ENCODE data around the gene NUDT2. TPM values are rescaled to one million over a fixed set of nuclear protein-coding genes. Genes with fewer than 3 reads are reported as not detected.

NUDT2 gene
- total RNA-seq, 2 experiments from 2014 or later = 4.5 to 7.2 TPM

DNA sequence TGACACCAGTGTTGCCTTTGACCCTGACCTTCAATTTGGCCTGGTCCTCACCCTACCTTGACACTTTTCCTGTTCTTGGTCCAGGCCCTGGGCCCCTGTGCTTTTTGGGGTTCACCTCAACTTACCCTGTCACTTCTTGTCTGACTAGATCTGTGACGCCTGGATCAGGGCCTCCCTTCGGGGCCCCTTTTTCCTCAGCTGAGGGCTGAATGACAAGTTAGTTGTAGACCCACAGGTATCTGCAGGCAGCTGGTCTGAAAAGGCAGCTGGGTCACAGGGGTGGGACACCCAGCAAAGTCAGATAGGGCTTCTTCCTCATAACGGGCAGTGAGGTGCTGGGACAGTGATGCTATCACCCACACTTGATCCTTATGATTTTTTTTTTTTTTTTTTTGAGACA, 57.3 kb downstream of the NUDT2 start:
- Histone ChIP-seq H3K4me1 (ENCODE audit: insufficient read depth, low read length) (no peaks in the 10 kb centered on the region), H3K4me3 (ENCODE audit: low read length) (no peak overlapping the region), H3K9me3 (ENCODE audit: control insufficient read depth in 1 of 2, insufficient read depth in 1 of 2, low read length in 2 of 2) (no peaks in the 10 kb centered on the region), H3K27me3 (ENCODE audit: control insufficient read depth in 1 of 2, insufficient read depth in 2 of 2, low read length in 2 of 2) (no peaks in the 10 kb centered on the region), H3K36me3 (ENCODE audit: insufficient read depth, low read length) (no peaks in the 10 kb centered on the region), H3K27ac (ENCODE audit: low read depth in 1 of 2, low read length in 2 of 2) (no peak overlapping the region)
- Mint-ChIP-seq H3K4me3 (no peak overlapping the region), H3K27me3 (peaks cover 8% of the 10 kb centered on the region), H3K4me1 (ENCODE audit: low read depth) (no peaks in the 10 kb centered on the region), H3K36me3 (ENCODE audit: low read depth) (no peaks in the 10 kb centered on the region), H3K27ac (no peak overlapping the region), H3K9me3 (no peaks in the 10 kb centered on the region)
- TF ChIP-seq, protein P1, sequence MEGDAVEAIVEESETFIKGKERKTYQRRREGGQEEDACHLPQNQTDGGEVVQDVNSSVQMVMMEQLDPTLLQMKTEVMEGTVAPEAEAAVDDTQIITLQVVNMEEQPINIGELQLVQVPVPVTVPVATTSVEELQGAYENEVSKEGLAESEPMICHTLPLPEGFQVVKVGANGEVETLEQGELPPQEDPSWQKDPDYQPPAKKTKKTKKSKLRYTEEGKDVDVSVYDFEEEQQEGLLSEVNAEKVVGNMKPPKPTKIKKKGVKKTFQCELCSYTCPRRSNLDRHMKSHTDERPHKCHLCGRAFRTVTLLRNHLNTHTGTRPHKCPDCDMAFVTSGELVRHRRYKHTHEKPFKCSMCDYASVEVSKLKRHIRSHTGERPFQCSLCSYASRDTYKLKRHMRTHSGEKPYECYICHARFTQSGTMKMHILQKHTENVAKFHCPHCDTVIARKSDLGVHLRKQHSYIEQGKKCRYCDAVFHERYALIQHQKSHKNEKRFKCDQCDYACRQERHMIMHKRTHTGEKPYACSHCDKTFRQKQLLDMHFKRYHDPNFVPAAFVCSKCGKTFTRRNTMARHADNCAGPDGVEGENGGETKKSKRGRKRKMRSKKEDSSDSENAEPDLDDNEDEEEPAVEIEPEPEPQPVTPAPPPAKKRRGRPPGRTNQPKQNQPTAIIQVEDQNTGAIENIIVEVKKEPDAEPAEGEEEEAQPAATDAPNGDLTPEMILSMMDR (IDR thresholded peaks at IDR 0.05) = no peak
- DNase-seq (no peak), ATAC-seq (ENCODE audit: poor library complexity) (no peak)
- intact Hi-C loops (cut with DNase I, micrococcal nuclease) = loop anchor here in 1 of 2 experiments (10.0 kb wide), 1 partner anchor 598 kb away; the partner anchor contains the start of gene DNAJB5
- ChIA-PET CTCF (no interaction called here), POLR2A (interaction anchor here (0.6 kb wide), 1 partner anchor 53 kb away, joined by 4 read pairs; no protein-coding TSS in a partner anchor)

DNA sequence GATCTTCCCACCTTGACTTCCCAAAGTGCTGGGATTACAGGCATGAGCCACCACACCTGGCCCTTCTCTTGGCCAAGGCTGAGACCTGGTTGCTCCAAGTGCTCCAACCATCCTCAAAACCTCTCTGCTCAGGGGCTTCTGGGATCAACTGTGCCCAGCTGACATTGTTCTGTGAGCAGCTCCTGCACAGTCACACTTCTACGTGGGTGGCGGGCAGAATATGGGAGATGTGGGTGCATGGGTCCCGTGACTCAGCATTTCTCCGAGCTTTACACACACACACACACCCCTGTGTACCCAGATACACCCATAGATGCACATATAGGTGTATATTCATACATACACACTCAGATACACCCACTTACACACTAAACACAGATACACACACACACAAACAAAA, 57.9 kb downstream of the NUDT2 start:
- TF ChIP-seq, protein P1 (IDR thresholded peaks at IDR 0.05) = no peak
- intact Hi-C loops (cut with DNase I, micrococcal nuclease) = loop anchor here in 1 of 2 experiments (10.0 kb wide), 1 partner anchor 598 kb away; the partner anchor contains the start of gene DNAJB5
- CTCF ChIA-PET = interaction anchor here (1.2 to 1.6 kb wide), 2 partner anchors 17 to 62 kb away, joined by 3 to 4 read pairs; no protein-coding TSS in a partner anchor
- no peak for DNase-seq
- no peaks in the 10 kb centered on the region for H3K4me1 Mint-ChIP-seq (ENCODE audit: low read depth)
- Histone ChIP-seq H3K27ac (ENCODE audit: low read depth in 1 of 2, low read length in 2 of 2) (no peak overlapping the region), H3K9me3 (ENCODE audit: control insufficient read depth in 1 of 2, insufficient read depth in 1 of 2, low read length in 2 of 2) (no peaks in the 10 kb centered on the region), H3K36me3 (ENCODE audit: insufficient read depth, low read length) (no peaks in the 10 kb centered on the region), H3K4me1 (ENCODE audit: insufficient read depth, low read length) (no peaks in the 10 kb centered on the region), H3K27me3 (ENCODE audit: control insufficient read depth in 1 of 2, insufficient read depth in 2 of 2, low read length in 2 of 2) (no peaks in the 10 kb centered on the region), H3K4me3 (ENCODE audit: low read length) (no peak overlapping the region)
- H3K9me3 Mint-ChIP-seq = no peaks in the 10 kb centered on the region
- no peak overlapping the region for H3K4me3 Mint-ChIP-seq
- POLR2A ChIA-PET = no interaction called here
- peaks cover 8% of the 10 kb centered on the region for H3K27me3 Mint-ChIP-seq
- no peak for ATAC-seq (ENCODE audit: poor library complexity)
- H3K27ac Mint-ChIP-seq = no peak overlapping the region
- no peaks in the 10 kb centered on the region for H3K36me3 Mint-ChIP-seq (ENCODE audit: low read depth)

DNA sequence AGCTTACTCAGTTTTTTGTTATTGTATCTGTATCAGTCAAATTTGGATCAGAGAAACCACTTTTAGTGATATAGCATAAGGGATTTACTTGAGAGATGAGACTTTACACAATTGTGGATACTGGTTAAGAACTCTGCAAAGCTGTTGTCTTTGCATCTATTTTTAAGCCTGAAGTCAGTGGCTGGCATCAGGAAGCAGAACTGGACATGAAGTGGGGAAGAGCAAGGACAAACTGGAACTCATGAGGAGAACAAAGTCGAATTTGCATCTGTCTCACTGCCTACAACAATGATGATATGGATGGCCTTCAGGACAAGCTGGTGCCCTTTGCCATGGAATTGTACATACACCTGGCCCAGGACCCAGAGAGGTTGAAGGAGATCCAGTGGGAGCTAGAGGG, 63.1 kb downstream of the NUDT2 start:
- ATAC-seq (ENCODE audit: poor library complexity) (no peak), DNase-seq (no peak)
- Histone ChIP-seq H3K4me1 (ENCODE audit: insufficient read depth, low read length) (peaks cover 2% of the 10 kb centered on the region), H3K27me3 (ENCODE audit: control insufficient read depth in 1 of 2, insufficient read depth in 2 of 2, low read length in 2 of 2) (no peaks in the 10 kb centered on the region), H3K36me3 (ENCODE audit: insufficient read depth, low read length) (no peaks in the 10 kb centered on the region), H3K27ac (ENCODE audit: low read depth in 1 of 2, low read length in 2 of 2) (no peak overlapping the region), H3K9me3 (ENCODE audit: control insufficient read depth in 1 of 2, insufficient read depth in 1 of 2, low read length in 2 of 2) (no peaks in the 10 kb centered on the region), H3K4me3 (ENCODE audit: low read length) (no peak overlapping the region)
- H3K4me1 Mint-ChIP-seq (ENCODE audit: low read depth) = no peaks in the 10 kb centered on the region
- ChIA-PET CTCF (no interaction called here), POLR2A (no interaction called here)
- H3K36me3 Mint-ChIP-seq (ENCODE audit: low read depth) = no peaks in the 10 kb centered on the region
- no peak overlapping the region for H3K4me3 Mint-ChIP-seq
- H3K9me3 Mint-ChIP-seq = no peaks in the 10 kb centered on the region
- TF ChIP-seq, protein P1 (IDR thresholded peaks at IDR 0.05) = no peak
- no peak overlapping the region for H3K27ac Mint-ChIP-seq
- intact Hi-C loops (cut with DNase I, micrococcal nuclease) = no loop called here
- H3K27me3 Mint-ChIP-seq = peaks cover 8% of the 10 kb centered on the region

Other genes with a start within 250 kb of the NUDT2 start
- gene DCAF12, start 202.9 kb upstream of the NUDT2 start, total RNA-seq = 1 to 10 TPM; 5.4 to 5.9 TPM
- 10 to 100 TPM; 47.1 to 50.4 TPM for gene UBAP1, start 150.5 kb upstream of the NUDT2 start, total RNA-seq
- under 1 TPM; 0.05 to 0.14 TPM for gene KIF24, start 301 bp upstream of the NUDT2 start, total RNA-seq
- under 1 TPM; 0.42 to 0.58 TPM for gene MYORG, start 47.3 kb downstream of the NUDT2 start, total RNA-seq
- 1 to 10 TPM; 7.7 to 8.5 TPM for gene FAM219A, start 129.0 kb downstream of the NUDT2 start, total RNA-seq
- gene DNAI1, start 129.2 kb downstream of the NUDT2 start, total RNA-seq = not detected
- under 1 TPM in 1 of 2 experiments, not detected in 1; 0.45 TPM for gene ENHO, start 193.4 kb downstream of the NUDT2 start, total RNA-seq